HG02763 (cell line): Measurements from ENCODE around the gene TTC17.
"Not testable (repeated sequence)": the region's sequence is repeated elsewhere in the genome, so short reads cannot be mapped to it uniquely, and the experiment has no call there.

ENCODE experiments used
- ATAC-seq: cut with Tn5 transposase; IDR thresholded peaks from one replicate; pipeline ENCODE4 v1.9.1; 2021; ENCODE audit warnings: mild to moderate bottlenecking, moderate library complexity; ENCODE audit not compliant: unreplicated experiment

TTC17 gene

GRCh38 chr11:43384393-43384792 is 25.7 kb downstream of the TTC17 start:
- no peak for ATAC-seq

DNA sequence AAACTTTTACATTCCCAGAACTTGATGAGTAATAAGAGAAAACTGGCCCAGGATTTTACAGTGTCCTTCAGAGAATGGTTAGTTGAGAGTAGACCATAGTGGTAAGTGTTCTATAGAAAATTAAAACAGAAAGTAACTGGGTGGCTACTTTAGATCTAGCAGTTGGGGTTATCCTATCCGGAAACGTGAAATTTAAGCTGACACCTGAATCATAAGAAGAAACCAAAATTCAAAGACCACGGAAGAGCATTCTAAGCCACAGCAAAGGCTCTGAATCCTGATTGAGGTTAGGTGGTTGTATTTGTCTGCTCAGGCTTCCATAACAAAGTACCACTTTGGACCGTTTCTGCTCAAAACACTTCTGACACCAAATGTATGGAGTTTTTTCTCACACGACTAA is 34.0 kb downstream of the TTC17 start:
- ATAC-seq = no peak

DNA sequence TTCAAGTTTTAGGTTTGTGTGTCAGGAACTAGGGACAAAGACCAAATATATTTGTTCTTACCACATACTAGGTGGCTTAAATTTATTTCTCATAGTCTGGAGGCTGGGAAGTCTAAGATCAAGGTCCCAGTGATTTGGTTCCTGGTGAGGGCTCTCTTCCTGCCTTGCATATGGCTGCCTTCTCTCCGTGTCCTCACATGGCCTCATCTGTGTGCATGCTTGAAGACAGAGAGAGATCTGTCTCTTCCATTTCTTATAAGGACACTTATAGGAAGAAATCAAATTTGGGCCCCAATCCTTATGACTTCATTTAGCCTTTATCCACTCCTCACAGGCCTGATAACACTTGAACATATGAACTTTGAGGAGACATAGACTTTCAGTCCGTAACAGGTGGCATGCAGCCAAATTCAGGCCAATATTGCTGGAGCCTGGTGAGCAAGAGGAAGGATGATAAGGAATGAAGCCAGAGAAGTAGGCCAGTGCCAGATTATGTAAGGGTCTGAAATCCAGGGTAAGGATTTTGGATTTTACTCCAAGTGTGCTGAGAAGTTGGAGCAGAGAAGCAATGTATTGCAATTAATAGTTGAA is 35.1 kb downstream of the TTC17 start:
- no peak for ATAC-seq

GRCh38 chr11:43396617-43397016 is 37.9 kb downstream of the TTC17 start:
- ATAC-seq = no peak

DNA sequence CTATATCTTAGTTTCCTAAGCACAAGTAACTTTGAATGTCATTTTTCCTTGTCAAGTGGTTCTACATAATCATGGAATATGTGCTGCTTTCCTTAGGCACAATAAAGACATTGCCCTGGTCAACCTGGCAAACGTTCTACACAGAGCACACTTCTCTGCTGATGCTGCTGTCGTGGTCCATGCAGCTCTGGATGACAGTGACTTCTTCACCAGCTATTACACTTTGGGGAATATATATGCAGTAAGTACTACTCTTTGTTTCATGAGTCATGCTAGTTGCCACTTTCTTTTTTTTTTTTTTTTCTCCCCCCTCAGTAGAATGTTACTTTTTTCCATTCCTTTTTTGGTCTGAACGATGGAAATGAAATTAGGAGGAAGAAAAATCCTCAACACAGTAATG is 38.5 kb downstream of the TTC17 start:
- ATAC-seq = no peak

- ATAC-seq = no peak
These were observed 41.4 kb downstream of the TTC17 start for GRCh38 chr11:43399983-43400630.

- no peak for ATAC-seq
These were observed 42.5 kb downstream of the TTC17 start for GRCh38 chr11:43401252-43401651.

DNA sequence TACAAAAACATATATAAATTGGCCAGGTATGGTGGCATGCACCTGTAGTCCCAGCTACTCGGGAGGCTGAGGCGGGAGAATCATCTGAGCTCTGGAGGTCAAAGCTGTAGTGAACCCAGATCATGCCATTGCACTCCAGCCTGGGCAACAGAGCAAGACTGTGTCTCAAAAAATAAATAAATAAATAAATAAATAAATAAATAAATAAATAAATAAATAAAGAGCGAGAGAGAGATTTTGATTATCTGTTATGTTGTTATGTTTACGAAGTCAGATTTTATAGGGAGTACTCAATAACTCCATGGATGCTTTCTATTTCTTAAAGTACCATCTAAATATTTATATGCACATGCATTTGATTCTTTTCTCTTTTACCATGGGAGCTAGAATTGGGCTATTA is 43.1 kb downstream of the TTC17 start:
- ATAC-seq = not testable (repeated sequence)

- no peak for ATAC-seq
These were observed 44.9 kb downstream of the TTC17 start for GRCh38 chr11:43403357-43404231.

GRCh38 chr11:43404406-43404805 is 45.7 kb downstream of the TTC17 start:
- no peak for ATAC-seq

DNA sequence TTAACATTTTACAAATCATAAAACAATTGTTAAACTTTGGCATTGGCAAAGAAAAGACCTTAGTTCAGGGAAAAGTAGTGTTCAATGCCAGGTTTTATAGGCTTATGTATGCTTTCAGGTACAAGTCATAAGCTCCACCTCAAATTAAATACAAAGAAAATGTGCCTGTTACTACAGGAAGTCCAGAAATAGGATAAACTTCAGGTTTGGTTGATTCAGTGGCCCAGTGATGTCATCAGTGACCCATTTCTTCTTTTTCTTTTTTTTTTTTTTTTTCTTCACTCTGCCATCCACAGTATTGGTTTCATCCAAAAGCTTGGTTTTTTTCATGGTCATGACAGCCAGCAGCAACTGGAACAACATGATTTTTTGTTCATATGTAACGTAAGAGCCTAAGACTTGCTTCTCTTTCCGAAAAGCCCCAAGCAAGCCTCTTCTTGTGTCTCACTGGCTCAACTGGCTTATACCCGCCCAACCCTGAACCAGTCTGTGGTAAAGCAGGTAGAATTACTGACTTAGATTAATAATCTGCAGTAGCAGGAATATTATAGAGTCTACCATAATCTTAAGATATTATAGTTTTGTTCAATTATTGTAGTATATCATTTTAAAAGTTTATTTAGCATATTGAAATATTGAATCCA is 46.2 kb downstream of the TTC17 start:
- ATAC-seq = no peak

- ATAC-seq = no peak
These were observed 49.6 kb downstream of the TTC17 start for GRCh38 chr11:43408277-43408676.

- ATAC-seq = no peak
These were observed 51.7 kb downstream of the TTC17 start for GRCh38 chr11:43410394-43410793.

- ATAC-seq = no peak
These were observed 59.5 kb downstream of the TTC17 start for GRCh38 chr11:43418197-43418596.

- no peak for ATAC-seq
These were observed 60.7 kb downstream of the TTC17 start for GRCh38 chr11:43419460-43419859.

DNA sequence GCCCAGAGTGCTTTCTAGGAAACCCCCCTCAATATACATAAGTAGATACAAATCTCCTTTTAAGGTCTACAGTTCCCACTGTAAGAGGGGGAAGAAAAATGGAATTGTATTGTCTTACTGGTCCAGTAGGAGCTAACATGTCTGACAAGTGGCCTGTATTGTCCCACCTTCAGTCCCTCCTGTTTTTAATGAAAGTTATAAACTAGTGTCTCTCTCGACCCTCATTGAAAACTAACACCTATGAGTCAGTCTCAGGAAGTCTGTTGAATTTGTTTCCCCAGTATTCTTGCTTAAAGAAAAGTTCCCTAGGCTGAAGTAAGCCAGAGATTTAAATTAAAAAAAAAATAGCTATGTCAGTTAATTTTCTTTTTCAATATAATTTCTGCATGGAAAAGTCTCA is 69.3 kb downstream of the TTC17 start:
- ATAC-seq = no peak

- ATAC-seq = not testable (repeated sequence)
These were observed 72.2 kb downstream of the TTC17 start for GRCh38 chr11:43430916-43431315.

DNA sequence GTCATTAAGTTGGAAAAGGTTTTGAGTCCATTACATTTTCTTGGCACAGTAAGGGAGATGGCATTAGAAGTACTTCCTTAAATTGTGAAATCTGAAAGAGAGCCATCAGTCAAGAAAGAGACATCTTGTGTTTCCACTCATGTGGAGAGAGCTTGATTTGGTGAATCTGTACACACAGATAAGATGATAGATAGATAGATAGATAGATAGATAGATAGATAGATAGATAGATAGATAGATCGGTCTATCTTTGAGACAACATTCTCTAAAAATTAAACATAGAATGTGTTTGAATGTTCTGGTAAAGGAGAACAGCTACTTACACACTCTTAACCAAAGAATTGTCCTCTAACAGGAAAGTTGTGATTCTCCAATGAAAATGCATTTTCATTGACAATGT is 76.2 kb downstream of the TTC17 start:
- no peak for ATAC-seq

GRCh38 chr11:43440486-43440885 is 81.8 kb downstream of the TTC17 start:
- ATAC-seq = no peak

- ATAC-seq = no peak
These were observed 85.1 kb downstream of the TTC17 start for GRCh38 chr11:43443811-43444210.

GRCh38 chr11:43447151-43447550 is 88.4 kb downstream of the TTC17 start:
- no peak for ATAC-seq

DNA sequence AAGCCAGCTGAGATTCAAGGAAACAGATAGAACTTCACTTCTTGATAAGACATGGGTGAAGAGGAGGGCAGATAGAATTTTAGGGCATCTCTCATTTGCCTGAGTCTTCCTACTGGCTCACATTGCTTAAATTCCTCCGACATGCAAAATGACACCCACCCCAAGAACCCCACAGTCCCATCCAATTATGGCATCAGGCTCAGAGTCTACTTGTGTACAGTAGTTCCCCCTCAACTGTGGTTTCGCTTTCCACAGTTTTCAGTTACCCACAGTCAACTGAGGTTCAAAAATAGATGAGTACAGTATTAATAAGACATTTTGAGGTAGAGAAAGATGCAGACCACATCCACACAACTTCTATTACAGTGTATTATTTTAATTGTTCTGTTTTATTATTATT is 99.8 kb downstream of the TTC17 start:
- ATAC-seq = no peak
